Adrenal gland (tissue), 12 donors: ENCODE data around the gene UBE2D2. TPM values are rescaled to one million over a fixed set of nuclear protein-coding genes. Genes with fewer than 3 reads are reported as not detected.
A peak's percentile ranks its signal among the peaks of the same experiment; 100 is the strongest.

Experiments used
- DNase-seq, 7 donors: peaks; one replicate each; pipeline ENCODE4 v3.0.0-alpha.2; 2019 to 2020
- H3K27ac ChIP-seq, 5 donors: fragments of 200-600 bp; sonication (generic) in 4 of 5; 1 replicate in 3 of 5; 2 replicates in 2 of 5; pipeline versions ENCODE4 v1.5.1 to v1.8.0; 2016 to 2020; ENCODE audit warnings: mild to moderate bottlenecking in 1 of 5
- H3K27me3 ChIP-seq: fragments of 200-600 bp; 2 replicates; pipeline ENCODE4 v1.8.0; 2021
- H3K36me3 ChIP-seq, 2 donors: fragments of 200-600 bp; replicated peaks in 1 of 2; 1 replicate in 1 of 2; 2 replicates in 1 of 2; pipeline versions ENCODE4 v1.5.1 to v1.8.0; 2018 to 2022
- H3K4me1 ChIP-seq, 2 donors: fragments of 200-600 bp; replicated peaks in 1 of 2; 1 replicate in 1 of 2; 2 replicates in 1 of 2; pipeline versions ENCODE4 v1.5.1 to v1.8.0; 2018 to 2021
- H3K4me3 ChIP-seq, 4 donors: fragments of 200-600 bp; sonication (generic) in 3 of 4; one replicate each; pipeline ENCODE4 v1.5.1; 2016 to 2018
- H3K9me3 ChIP-seq, 3 donors: fragments of 200-600 bp; sonication (generic) in 1 of 3; replicated peaks in 1 of 3; 1 replicate in 2 of 3; 2 replicates in 1 of 3; pipeline versions ENCODE4 v1.5.1 to v1.8.0; 2016 to 2021
- CTCF ChIP-seq, 6 experiments: fragments of 450-650 bp in 4 of 6; fragments of 200-600 bp in 2 of 6; sonication (generic) in 1 of 6; IDR thresholded peaks; 1 replicate in 5 of 6; 2 replicates in 1 of 6; pipeline versions ENCODE4 v1.5.1 to v1.8.0; 2016 to 2021; ENCODE audit warnings: antibody characterized with exemption in 6 of 6, mild to moderate bottlenecking in 2 of 6, moderate library complexity in 1 of 6
- POLR2A ChIP-seq, 2 donors: fragments of 450-650 bp; IDR thresholded peaks; one replicate each; pipeline ENCODE4 v1.6.1; 2017; ENCODE audit warnings: antibody characterized with exemption in 2 of 2, mild to moderate bottlenecking in 2 of 2, moderate library complexity in 1 of 2
- WGBS, 4 donors: extraction: QIAGEN DNeasy Blood & Tissue Kit in 2 of 4; methylation state at CpG; one replicate each; pipeline versions ENCODE4 v1.1.5 to v1.1.7; 2013 to 2017; 5-methylcytosine and 5-hydroxymethylcytosine counted together
- intact Hi-C, 2 donors: fragments of 100-400 bp; cut with DNase I; formaldehyde crosslinking; loops; one replicate each; pipeline versions ENCODE4 v1.14.1 to v1.15.0; 2022 to 2023
- polyA plus RNA-seq, 3 donors: library from polyadenylated mRNA; stranded (reverse); fragments of 200-250 nt in 2 of 3; fragments of 350-450 nt in 1 of 3; fragmentation: Illumina TruSeq in 1 of 3; extraction: RNeasy Lipid Tissue Mini Kit (QIAGEN cat#74804) in 1 of 3; gene quantifications; one replicate each; pipeline ENCODE4 v1.2.3, GENCODE V29; 2013 to 2014
- total RNA-seq, 9 donors: library from RNA; depleted of rRNA in 4 of 9; stranded (reverse); fragments of >200 nt in 4 of 9; fragments of 120-200 nt in 1 of 9; fragmentation: NEBNext Ultra II Directional in 1 of 9; extraction: Animal tissue kit (Norgen Biotek cat#: 25700) in 1 of 9; gene quantifications; one replicate each; pipeline versions ENCODE4 v1.1.0 to v1.2.4, GENCODE V29; 2013 to 2023
- donor health status: healthy with polysubstance abuse.
- donor health status: Bipolar disorder and iron deficiency.
- donor health status: DM: yes; HTN: yes; CAD: no.
- donor health status: DM: no; HTN: no; CAD: no.
- donor health status: DM: no; HTN: no; CAD: no.
- donor health status: DM: yes; HTN: yes; CAD: no.

UBE2D2 gene
- total and polyA plus RNA-seq, 12 donors: 43.5 to 189 (median 84.9) TPM

GRCh38 chr5:139654464-139654863 is 93.3 kb downstream of the UBE2D2 start:
- H3K27ac ChIP-seq: peak overlapping the region in 4 of 5 donors; percentile 73 to 95 (median 92)
- H3K4me1 ChIP-seq: peaks cover 83 to 91% of the 10 kb centered on the region in 2 donors
- no peaks in the 10 kb centered on the region for H3K36me3 ChIP-seq
- intact Hi-C loops: no loop called here
- no peaks in the 10 kb centered on the region for H3K27me3 ChIP-seq
- TF ChIP-seq POLR2A (IDR thresholded peaks at IDR 0.05): no peak
- no peak for TF ChIP-seq CTCF (IDR thresholded peaks at IDR 0.05)
- H3K9me3 ChIP-seq: no peaks in the 10 kb centered on the region
- DNase-seq: no peak
- no peak overlapping the region for H3K4me3 ChIP-seq
- WGBS, 4 donors: 77 to 99% (median 87%) methylated on average over 3 of the region's 3 CpGs

GRCh38 chr5:139654871-139655491 is 93.8 kb downstream of the UBE2D2 start:
- Histone ChIP-seq H3K36me3 (no peaks in the 10 kb centered on the region), H3K27ac (peak overlapping the region in 4 of 5 donors; percentile 73 to 95 (median 92)), H3K9me3 (no peaks in the 10 kb centered on the region), H3K4me1 (peaks cover 87 to 96% of the 10 kb centered on the region in 2 donors), H3K4me3 (no peak overlapping the region), H3K27me3 (no peaks in the 10 kb centered on the region)
- intact Hi-C loops: no loop called here
- no peak for DNase-seq
- 49 to 72% (median 59%) methylated on average over 6 to 13 of the region's 13 CpGs for WGBS, 4 donors
- TF ChIP-seq CTCF (IDR thresholded peaks at IDR 0.05) (no peak), POLR2A (IDR thresholded peaks at IDR 0.05) (no peak)

GRCh38 chr5:139655727-139656271 is 94.7 kb downstream of the UBE2D2 start:
- peaks cover 87 to 98% of the 10 kb centered on the region in 2 donors for H3K4me1 ChIP-seq
- H3K9me3 ChIP-seq: no peaks in the 10 kb centered on the region
- H3K4me3 ChIP-seq: peak overlapping the region in 1 of 4 donors; percentile 4
- WGBS, 4 donors: 2 to 22% (median 16%) methylated on average over 7 to 18 of the region's 18 CpGs
- H3K27me3 ChIP-seq: no peaks in the 10 kb centered on the region
- intact Hi-C loops: no loop called here
- H3K27ac ChIP-seq: peak overlapping the region; percentile 37 to 95 (median 92)
- peak in 5 of 7 donors; percentile 45 to 68 (median 56) for DNase-seq
- H3K36me3 ChIP-seq: no peaks in the 10 kb centered on the region
- TF ChIP-seq CTCF (IDR thresholded peaks at IDR 0.05) (no peak), POLR2A (IDR thresholded peaks at IDR 0.05) (peak in 1 of 2 donors; percentile 51)

- H3K4me1 ChIP-seq: peaks cover 79 to 92% of the 10 kb centered on the region in 2 donors
- H3K27me3 ChIP-seq: no peaks in the 10 kb centered on the region
- no peaks in the 10 kb centered on the region for H3K9me3 ChIP-seq
- no peaks in the 10 kb centered on the region for H3K36me3 ChIP-seq
- DNase-seq: no peak
- WGBS, 4 donors: 54 to 69% (median 58%) methylated on average over 8 to 12 of the region's 12 CpGs
- H3K4me3 ChIP-seq: no peak overlapping the region
- intact Hi-C loops: no loop called here
- H3K27ac ChIP-seq: peak overlapping the region; percentile 15 to 97 (median 88)
- no peak for TF ChIP-seq CTCF (IDR thresholded peaks at IDR 0.05)
- TF ChIP-seq POLR2A (IDR thresholded peaks at IDR 0.05): no peak
Measured at GRCh38 chr5:139657363-139658321, 96.5 kb downstream of the UBE2D2 start.
